HG02759 (cell line): ENCODE results near the gene KCNK6.

ENCODE experiments used
- ATAC-seq: cut with Tn5 transposase; IDR thresholded peaks from one replicate; pipeline ENCODE4 v1.9.1; 2021; ENCODE audit warnings: mild to moderate bottlenecking, moderate library complexity; ENCODE audit not compliant: unreplicated experiment

The KCNK6 gene

DNA sequence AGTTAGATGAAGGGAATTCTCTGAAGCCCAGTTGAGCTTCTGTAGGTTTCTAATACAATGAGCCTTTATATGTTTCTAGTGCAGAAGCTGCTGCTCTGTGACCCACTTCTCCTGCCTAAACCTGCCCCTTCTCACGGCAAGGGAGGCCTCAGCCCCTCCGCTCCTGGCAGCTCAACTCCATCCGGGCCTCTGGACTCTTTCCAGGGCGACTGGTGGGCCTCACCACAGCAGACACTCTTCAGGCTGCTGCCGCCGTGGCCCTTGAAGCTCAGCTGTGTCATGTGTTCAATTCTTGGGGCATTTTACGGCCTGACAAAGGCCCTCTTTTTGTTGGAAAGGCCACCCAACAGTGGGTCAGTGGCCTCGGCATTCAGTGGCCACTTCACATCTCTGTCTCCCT lies 25.6 kb upstream of the KCNK6 start:
- no peak for ATAC-seq

DNA sequence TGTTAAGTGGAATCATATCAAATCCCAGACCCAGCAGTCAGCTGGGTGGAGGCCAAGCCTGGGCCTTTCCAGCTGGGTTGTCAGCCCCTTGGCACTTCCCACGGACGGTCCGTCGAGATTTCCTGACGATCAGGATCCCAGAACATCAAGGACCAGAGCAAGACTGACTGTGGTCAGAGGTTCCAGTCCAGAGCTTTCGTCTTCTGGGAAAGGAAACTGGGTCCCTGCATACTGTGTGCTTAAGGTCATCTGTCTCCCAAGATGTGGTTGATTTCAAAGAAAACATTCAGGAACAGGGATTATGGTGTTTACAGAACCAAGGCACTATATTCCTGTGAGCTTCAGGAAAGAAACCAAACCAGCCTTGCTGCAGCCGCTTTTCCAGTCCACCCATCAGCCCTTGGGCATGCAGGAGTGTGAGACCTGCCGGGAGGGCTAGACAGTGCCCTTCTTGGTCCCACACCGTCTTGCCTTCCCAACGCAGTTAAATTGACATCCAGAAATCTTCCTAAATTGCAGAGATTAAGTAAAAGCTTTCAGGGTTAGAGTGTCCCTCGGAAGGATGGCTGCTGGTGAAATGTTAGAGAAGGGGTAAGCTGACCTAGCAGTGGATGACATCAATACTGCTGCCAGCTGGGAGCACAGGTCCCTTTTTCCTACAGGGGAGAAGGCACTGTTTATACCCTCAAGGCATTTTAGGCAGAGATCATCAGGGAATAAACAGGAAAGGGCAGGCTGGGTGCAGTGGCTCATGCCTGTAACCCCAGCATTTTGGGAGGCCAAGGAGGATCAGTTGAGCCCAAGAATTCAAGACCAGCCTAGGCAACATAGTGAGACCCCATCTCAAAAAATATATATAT lies 20.6 kb upstream of the KCNK6 start:
- no peak for ATAC-seq

DNA sequence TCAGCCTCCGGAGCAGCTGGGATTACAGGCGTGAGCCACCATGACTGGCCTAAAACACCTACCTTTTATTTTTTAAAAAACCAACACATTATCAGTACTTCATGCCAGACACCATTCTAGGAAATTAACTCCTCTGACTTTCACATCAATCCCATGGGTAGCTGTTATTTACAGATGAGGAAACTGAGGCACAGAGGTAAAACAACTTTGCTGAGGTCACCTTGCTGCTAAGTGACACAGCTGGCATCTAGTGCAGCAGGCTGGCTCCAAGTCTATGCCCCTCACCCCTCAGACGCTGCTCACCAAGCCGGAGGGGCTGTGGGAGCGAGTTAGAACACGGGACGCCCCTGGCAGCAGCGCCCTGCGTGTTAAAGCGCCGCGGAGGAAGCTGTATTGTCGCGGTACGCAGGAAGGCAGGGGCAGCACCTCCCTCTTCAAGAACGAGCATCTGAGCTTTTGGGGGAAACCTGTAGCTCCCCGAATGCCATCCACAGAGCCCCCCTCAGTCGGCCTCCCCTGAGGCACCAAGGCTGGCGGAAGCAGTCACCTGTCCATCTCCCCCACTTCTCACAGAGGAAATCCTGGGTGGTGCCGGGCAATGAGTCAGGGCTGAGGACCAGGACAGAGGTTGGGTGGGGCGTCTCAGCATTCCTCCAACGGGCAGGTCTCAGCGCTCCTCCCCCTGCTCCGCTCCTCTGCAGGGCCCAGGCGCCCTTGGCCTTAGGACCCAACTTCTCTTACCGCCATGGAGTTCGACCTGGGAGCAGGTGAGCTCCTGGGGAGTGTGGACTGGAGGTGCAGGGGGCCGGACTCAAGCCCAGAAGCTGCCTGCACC lies 15.9 kb upstream of the KCNK6 start, which contains the start of gene C19orf33:
Gene C19orf33 (plus strand): TSS at position 735 of the 835 bp plus-strand sequence. CDS start 11 bp downstream, at position 746.
- no peak for ATAC-seq

DNA sequence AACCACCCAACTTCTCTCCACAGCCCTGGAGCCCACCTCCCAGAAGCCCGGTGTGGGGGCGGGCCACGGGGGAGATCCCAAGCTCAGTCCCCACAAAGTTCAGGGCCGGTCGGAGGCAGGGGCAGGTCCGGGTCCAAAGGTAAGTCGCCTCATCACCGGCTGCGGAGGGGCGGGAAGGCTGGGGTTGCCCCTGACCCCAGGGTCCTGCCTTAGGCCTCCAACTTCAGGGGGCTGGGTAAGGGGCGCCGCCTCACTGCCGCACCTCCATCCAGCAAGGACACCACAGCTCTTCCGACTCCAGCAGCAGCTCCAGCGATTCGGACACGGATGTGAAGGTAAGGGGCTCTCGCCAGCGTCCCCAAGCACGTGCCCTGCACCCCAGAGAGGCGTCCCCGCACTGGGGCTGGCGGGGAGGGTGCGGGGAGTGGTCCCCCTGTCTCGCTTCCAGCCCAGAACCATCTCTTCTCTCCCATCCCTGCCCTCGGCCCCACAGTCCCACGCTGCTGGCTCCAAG lies 15.2 kb upstream of the KCNK6 start:
- ATAC-seq = no peak

DNA sequence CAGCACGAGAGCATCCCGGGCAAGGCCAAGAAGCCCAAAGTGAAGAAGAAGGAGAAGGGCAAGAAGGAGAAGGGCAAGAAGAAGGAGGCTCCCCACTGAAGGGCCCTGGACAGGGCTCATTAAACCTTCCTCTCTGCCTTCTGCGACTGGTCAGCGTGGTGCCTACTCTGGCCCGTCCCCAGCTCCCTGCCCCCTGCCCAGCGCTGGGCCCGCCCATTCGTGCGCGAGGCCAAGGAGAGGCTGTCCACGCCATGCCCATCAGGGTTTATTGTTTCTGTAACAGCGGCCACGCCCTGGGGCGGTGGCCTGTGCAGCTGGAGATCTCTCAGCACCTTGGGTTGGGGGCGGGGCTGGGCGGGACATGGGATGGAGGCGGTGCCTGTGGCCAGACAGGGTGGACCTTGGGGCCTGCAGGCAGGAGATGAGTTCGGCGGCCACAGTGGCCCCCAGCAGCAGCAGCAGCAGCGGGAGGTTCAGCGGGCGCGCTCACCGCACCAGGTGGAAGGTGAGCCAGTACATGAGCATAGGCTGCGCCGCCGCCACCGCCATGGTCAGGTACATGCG lies 14.7 kb upstream of the KCNK6 start:
- ATAC-seq = no peak

- ATAC-seq = no peak
Measured at GRCh38 chr19:38306236-38306635, 13.4 kb upstream of the KCNK6 start.

DNA sequence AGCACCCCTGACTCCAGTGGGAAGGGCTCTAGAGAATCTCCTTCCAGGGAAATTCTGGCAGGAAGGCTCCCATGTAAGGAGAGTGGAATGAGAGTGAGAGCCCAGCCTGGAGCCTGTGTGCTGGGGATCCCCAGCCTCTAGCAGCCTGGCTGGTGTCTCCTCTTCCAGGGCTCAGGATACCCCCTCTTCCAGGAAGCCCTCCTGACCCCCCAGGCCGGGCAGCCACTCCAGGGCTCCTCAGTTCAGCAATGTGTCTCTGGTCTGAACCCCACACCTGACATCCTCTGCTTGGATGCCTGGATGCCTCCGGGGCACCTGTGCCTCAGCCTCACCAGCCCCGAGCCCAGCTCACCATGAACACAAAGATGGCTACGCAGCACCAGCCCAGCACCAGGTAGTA lies 12.6 kb upstream of the KCNK6 start:
- ATAC-seq = no peak

- ATAC-seq = no peak
Measured at GRCh38 chr19:38307597-38307996, 12.0 kb upstream of the KCNK6 start.

DNA sequence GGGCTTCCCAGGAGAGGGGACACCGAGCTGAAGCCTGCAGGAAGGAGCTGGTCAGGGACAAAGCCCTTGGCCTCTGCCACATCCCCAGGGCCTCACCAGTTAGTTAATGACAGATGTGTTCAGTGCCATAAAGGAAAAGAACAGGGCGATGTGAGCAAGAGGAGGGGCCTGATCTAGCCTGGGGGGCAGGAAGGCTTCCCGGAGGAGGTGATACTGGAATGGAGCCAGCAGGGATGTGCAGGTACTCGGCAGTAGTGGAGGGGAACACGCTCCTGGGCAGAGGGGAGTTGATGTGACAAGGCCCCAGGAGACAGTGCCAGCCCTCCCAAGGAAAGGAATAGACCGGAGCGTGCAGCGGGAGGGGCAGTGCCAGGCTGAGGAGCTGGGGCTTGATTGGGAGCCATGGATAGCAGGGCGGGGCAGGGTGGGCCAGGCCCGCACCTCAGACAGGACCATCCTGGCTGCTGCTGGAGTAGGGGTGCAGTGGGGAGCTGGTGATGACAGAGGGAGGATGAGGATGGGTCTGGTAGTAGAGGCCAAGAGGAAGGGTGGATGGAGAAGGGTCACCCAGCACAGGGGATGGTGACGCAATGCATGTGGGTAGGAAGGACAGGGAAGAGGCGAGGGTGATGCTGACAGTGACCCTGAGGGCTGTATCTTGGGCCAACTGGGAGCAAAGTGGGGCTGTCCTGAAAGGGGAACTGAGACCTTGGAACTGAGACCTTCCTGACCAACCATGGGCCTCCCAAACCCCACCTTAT lies 11.5 kb upstream of the KCNK6 start:
- ATAC-seq = no peak

GRCh38 chr19:38308926-38309614 lies 10.6 kb upstream of the KCNK6 start:
- ATAC-seq = no peak

GRCh38 chr19:38309615-38310278 lies 9.9 kb upstream of the KCNK6 start:
- no peak for ATAC-seq

DNA sequence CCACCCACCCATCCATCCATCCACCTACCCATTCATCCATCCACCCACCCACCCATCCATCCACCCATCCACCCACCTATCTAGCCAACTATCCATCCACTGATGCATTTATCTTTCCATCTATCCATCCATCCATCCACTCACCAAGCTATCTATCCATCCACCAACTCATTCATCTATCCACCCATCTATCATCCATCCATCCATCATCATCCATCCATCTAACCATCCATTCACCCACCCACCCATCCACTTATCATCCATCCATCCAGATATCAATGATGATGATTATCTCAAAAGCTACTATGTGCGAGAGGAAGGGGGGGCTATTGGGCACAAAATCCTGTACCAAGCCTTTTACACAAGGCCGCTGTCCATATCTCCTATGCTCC lies 9.4 kb upstream of the KCNK6 start:
- ATAC-seq = no peak

- ATAC-seq = no peak
Measured at GRCh38 chr19:38310986-38311385, 8.7 kb upstream of the KCNK6 start.

GRCh38 chr19:38315657-38316476 lies 3.8 kb upstream of the KCNK6 start, which contains the start of gene YIF1B:
YIF1B (minus strand) TSS chr19:38315947; CDS start chr19:38315917, 30 bp downstream.
- ATAC-seq = peak; percentile 87

- peak; percentile 2 for ATAC-seq
Measured at GRCh38 chr19:38316477-38317067, 3.1 kb upstream of the KCNK6 start.

GRCh38 chr19:38317104-38317612 lies 2.5 kb upstream of the KCNK6 start:
- no peak for ATAC-seq

- no peak for ATAC-seq
Measured at GRCh38 chr19:38318660-38319059, 985 bp upstream of the KCNK6 start.

DNA sequence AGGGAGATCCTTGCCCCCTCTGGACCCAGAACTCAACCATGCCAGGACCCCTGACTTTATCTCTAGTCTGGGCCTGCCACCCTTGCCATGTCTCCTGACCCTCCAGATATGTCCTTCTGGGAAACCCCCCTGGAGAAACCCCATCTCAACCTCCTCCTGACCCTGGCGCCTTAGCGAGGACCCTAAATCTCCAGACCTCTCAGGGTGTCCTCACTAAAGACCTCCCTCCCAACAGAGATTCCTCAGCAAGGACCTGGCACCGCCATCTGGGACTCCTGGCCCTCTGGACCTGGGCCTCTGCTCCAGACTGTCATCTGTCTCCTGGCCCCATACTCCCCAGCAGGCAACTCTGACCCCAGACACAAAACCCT lies 1.3 kb downstream of the KCNK6 start:
- ATAC-seq = no peak
